Measurements from ENCODE around the gene DNAH10. TPM values are rescaled to one million over a fixed set of nuclear protein-coding genes. Genes with fewer than 3 reads are reported as not detected.

Gene DNAH10
- total RNA-seq, 1 experiment from 2014 or later = 0.09 TPM

- Mint-ChIP-seq H3K9me3 (peaks cover 5% of the 10 kb centered on the region; the same call in 1 of the 2 replicates), H3K27me3 (ENCODE audit: low read depth) (0 out of 2 replicates have a peak, but pooled peaks cover under 1% of the 10 kb centered on the region), H3K4me3 (no peak overlapping the region), H3K36me3 (no peaks in the 10 kb centered on the region), H3K4me1 (peaks cover 12% of the 10 kb centered on the region), H3K27ac (no peak overlapping the region)
- no peak for TF ChIP-seq HMGA2 (CRISPR knock-in tag; IDR thresholded peaks at IDR 0.05)
- TF ChIP-seq MXD4 (CRISPR knock-in tag; IDR thresholded peaks at IDR 0.05; ENCODE audit: borderline replicate concordance) = no peak
- no peak for TF ChIP-seq ZNF232 (CRISPR knock-in tag; IDR thresholded peaks at IDR 0.05)
- TF ChIP-seq CREB1 (CRISPR knock-in tag; IDR thresholded peaks at IDR 0.05) = no peak
- no peak for TF ChIP-seq ATF1 (CRISPR knock-in tag; IDR thresholded peaks at IDR 0.05)
- no peak for TF ChIP-seq FOXP4 (CRISPR knock-in tag; IDR thresholded peaks at IDR 0.05)
- no peak for TF ChIP-seq RELA (CRISPR knock-in tag; IDR thresholded peaks at IDR 0.05; ENCODE audit: borderline replicate concordance)
- TF ChIP-seq JAZF1 (CRISPR knock-in tag; IDR thresholded peaks at IDR 0.05) = no peak
- TF ChIP-seq, protein P1, sequence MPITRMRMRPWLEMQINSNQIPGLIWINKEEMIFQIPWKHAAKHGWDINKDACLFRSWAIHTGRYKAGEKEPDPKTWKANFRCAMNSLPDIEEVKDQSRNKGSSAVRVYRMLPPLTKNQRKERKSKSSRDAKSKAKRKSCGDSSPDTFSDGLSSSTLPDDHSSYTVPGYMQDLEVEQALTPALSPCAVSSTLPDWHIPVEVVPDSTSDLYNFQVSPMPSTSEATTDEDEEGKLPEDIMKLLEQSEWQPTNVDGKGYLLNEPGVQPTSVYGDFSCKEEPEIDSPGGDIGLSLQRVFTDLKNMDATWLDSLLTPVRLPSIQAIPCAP (CRISPR knock-in tag; IDR thresholded peaks at IDR 0.05) = no peak
- TF ChIP-seq, protein P2, sequence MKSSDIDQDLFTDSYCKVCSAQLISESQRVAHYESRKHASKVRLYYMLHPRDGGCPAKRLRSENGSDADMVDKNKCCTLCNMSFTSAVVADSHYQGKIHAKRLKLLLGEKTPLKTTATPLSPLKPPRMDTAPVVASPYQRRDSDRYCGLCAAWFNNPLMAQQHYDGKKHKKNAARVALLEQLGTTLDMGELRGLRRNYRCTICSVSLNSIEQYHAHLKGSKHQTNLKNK (CRISPR knock-in tag; IDR thresholded peaks at IDR 0.05) = no peak
- no peak for TF ChIP-seq HMGXB4 (CRISPR knock-in tag; IDR thresholded peaks at IDR 0.05)
- no peak for TF ChIP-seq SMAD4 (CRISPR knock-in tag; IDR thresholded peaks at IDR 0.05)
- no peak for TF ChIP-seq MYBL2 (CRISPR knock-in tag; IDR thresholded peaks at IDR 0.05)
- TF ChIP-seq NR2C2 (CRISPR knock-in tag; IDR thresholded peaks at IDR 0.05) = no peak
- TF ChIP-seq ARID4B (CRISPR knock-in tag; IDR thresholded peaks at IDR 0.05; ENCODE audit: borderline replicate concordance) = no peak
- TF ChIP-seq ATF3 (CRISPR knock-in tag; conservative IDR thresholded peaks at IDR 0.05) = no peak
- no peak for TF ChIP-seq AFF4 (CRISPR knock-in tag; IDR thresholded peaks at IDR 0.05; ENCODE audit: borderline replicate concordance)
- no peak for TF ChIP-seq TEAD1 (CRISPR knock-in tag; IDR thresholded peaks at IDR 0.05)
- TF ChIP-seq ZNF121 (CRISPR knock-in tag; IDR thresholded peaks at IDR 0.05) = no peak
- TF ChIP-seq ZNF416 (CRISPR knock-in tag; IDR thresholded peaks at IDR 0.05) = no peak
- POLR2A ChIA-PET = no interaction called here
- no peak for DNase-seq (ENCODE audit: low spot score)
- no peak for ATAC-seq
- CTCF ChIA-PET = no interaction called here
Observed at GRCh38 chr12:123893276-123893675, 131.2 kb downstream of the DNAH10 start.
